Kidney (tissue), 14 donors: ENCODE measurements around the gene TREML2. TPM values are rescaled to one million over a fixed set of nuclear protein-coding genes. Genes with fewer than 3 reads are reported as not detected.

ENCODE experiments used
- DNase-seq, 5 donors: peaks; one replicate each; pipeline ENCODE4 v3.0.0-alpha.2; 2013 to 2020
- FAIRE-seq: peaks from 2 replicates; lab custom pipeline; 2012; peaks lifted over from hg19 to GRCh38; lab: Jason Lieb, UNC
- H3K27ac ChIP-seq, 2 donors: one replicate each; pipeline ENCODE4 v1.7.0; 2013; ENCODE audit warnings: low read depth in 2 of 2, low read length in 2 of 2, inconsistent platforms in 1 of 2
- H3K27me3 ChIP-seq: one replicate; pipeline ENCODE4 v1.7.1; 2013; ENCODE audit warnings: low read length, inconsistent platforms; ENCODE audit not compliant: control insufficient read depth, insufficient read depth
- H3K36me3 ChIP-seq, 3 donors: one replicate each; pipeline versions ENCODE4 v1.7.0 to v1.7.1; 2013; ENCODE audit warnings: low read length in 3 of 3, control low read depth in 1 of 3, inconsistent platforms in 1 of 3; ENCODE audit not compliant: insufficient read depth in 3 of 3, control insufficient read depth in 2 of 3
- H3K4me1 ChIP-seq, 3 donors: one replicate each; pipeline versions ENCODE4 v1.7.0 to v1.7.1; 2013; ENCODE audit warnings: low read length in 3 of 3, inconsistent platforms in 1 of 3, low read depth in 1 of 3; ENCODE audit not compliant: control insufficient read depth in 2 of 3, insufficient read depth in 2 of 3
- H3K4me3 ChIP-seq, 3 donors: one replicate each; pipeline versions ENCODE4 v1.7.0 to v1.8.1; 2013; ENCODE audit warnings: low read length in 3 of 3, control low read depth in 1 of 3, inconsistent platforms in 1 of 3
- H3K9ac ChIP-seq, 3 donors: one replicate each; pipeline versions ENCODE4 v1.7.0 to v1.7.1; 2013; ENCODE audit warnings: low read length in 3 of 3, control low read depth in 1 of 3, inconsistent platforms in 1 of 3
- H3K9me3 ChIP-seq, 3 donors: one replicate each; pipeline versions ENCODE4 v1.7.0 to v1.7.1; 2013; ENCODE audit warnings: low read length in 3 of 3, control low read depth in 1 of 3, inconsistent platforms in 1 of 3; ENCODE audit not compliant: control insufficient read depth in 2 of 3, insufficient read depth in 1 of 3
- CTCF ChIP-seq: IDR thresholded peaks from 3 replicates; pipeline ENCODE4 v1.5.1; 2012; ENCODE audit warnings: mild to moderate bottlenecking, moderate library complexity, borderline replicate concordance; ENCODE audit not compliant: insufficient read depth; ENCODE audit errors: extremely low read depth
- intact Hi-C: fragments of 100-400 bp; cut with DNase I; formaldehyde crosslinking; loops from one replicate; pipeline ENCODE4 v1.11.1; 2022
- polyA plus RNA-seq: library from polyadenylated mRNA; stranded (reverse); fragments of 350-450 nt; fragmentation: Illumina TruSeq; extraction: RNeasy Lipid Tissue Mini Kit (QIAGEN cat#74804); gene quantifications from one replicate; pipeline ENCODE4 v1.2.3, GENCODE V29; 2014; ENCODE audit warnings: low read depth, low replicate concordance; ENCODE audit not compliant: insufficient read depth
- total RNA-seq: library from RNA; stranded (reverse); fragmentation: NEBNext Ultra II Directional; extraction: Animal tissue kit (Norgen Biotek cat#: 25700); gene quantifications from one replicate; pipeline ENCODE4 v1.2.1, GENCODE V29; 2021
- donor health status: control.
- donor health status: control.
- donor health status: control.
- donor health status: control.
- donor health status: control.
- donor health status: DM: yes; HTN: yes; CAD: no.
- donor health status: Normal renal cell carcinoma (clear cell type).

The TREML2 gene
- total and polyA plus RNA-seq, 2 donors from 2014 or later, result 0.41 TPM; not detected in 1

DNA sequence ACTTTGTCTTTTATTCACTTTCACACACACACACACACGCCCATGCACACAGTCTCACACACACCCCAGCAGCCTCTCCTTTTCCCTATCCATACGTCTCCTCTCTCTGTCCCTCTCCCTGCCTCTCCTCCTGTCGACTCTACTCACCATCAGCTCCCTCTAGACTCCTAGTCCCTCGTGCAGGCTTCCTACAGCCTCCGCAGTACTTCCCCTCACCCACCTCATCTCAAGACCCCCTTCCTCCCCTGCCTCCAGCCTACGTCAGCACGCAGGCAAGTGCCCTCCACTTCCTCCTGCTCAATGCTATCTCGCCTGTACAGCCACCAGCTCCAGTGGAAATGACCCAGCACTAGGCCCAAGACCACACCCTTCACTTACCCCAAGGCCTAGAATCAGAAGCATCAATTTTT lies 820 bp upstream of the TREML2 start:
- H3K27ac ChIP-seq, result no peak overlapping the region
- no peaks in the 10 kb centered on the region for H3K4me1 ChIP-seq
- no peaks in the 10 kb centered on the region for H3K27me3 ChIP-seq
- no peak overlapping the region for H3K4me3 ChIP-seq
- H3K36me3 ChIP-seq, result no peaks in the 10 kb centered on the region
- intact Hi-C loops, result no loop called here
- H3K9ac ChIP-seq, result no peak overlapping the region
- no peaks in the 10 kb centered on the region for H3K9me3 ChIP-seq
- TF ChIP-seq CTCF, result no peak
- no peak for FAIRE-seq
- peak in 1 of 5 donors; percentile 7 for DNase-seq

- DNase-seq (peak in 1 of 5 donors; percentile 7), FAIRE-seq (no peak)
- Histone ChIP-seq H3K9ac (no peak overlapping the region), H3K9me3 (no peaks in the 10 kb centered on the region), H3K27me3 (no peaks in the 10 kb centered on the region), H3K27ac (no peak overlapping the region), H3K4me1 (no peaks in the 10 kb centered on the region), H3K4me3 (no peak overlapping the region), H3K36me3 (no peaks in the 10 kb centered on the region)
- TF ChIP-seq CTCF, result no peak
- intact Hi-C loops, result no loop called here
These were observed 551 bp downstream of the TREML2 start for GRCh38 chr6:41200296-41200900.

GRCh38 chr6:41199552-41200246 lies 1.2 kb downstream of the TREML2 start:
- Histone ChIP-seq H3K27ac (no peak overlapping the region), H3K36me3 (no peaks in the 10 kb centered on the region), H3K27me3 (no peaks in the 10 kb centered on the region), H3K9me3 (no peaks in the 10 kb centered on the region), H3K4me1 (no peaks in the 10 kb centered on the region), H3K9ac (no peak overlapping the region), H3K4me3 (no peak overlapping the region)
- DNase-seq (no peak), FAIRE-seq (no peak)
- no peak for TF ChIP-seq CTCF
- intact Hi-C loops, result no loop called here
